ENCODE results near the gene GRM7.

GRM7 gene

DNA sequence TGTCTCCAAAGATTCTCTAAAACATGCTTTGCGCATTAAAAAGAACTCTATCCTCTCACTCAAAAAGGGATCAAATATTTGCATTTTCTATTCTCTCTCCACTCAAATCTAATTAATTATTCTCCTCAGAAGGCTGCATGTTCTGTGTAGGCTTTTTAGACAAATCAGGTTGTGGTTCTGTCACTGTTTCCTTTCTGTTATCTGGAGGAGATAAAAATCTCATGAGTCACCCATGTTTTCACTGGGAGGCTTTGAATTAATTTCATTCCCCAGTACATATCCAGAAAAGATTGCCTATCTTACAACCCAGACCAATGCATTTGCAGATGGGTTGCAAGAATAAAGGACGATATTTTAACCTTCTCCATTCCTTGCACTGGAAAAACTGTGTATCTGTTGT lies 446.5 kb downstream of the GRM7 start:
- DNase-seq (ENCODE audit: low read depth) = no peak

DNA sequence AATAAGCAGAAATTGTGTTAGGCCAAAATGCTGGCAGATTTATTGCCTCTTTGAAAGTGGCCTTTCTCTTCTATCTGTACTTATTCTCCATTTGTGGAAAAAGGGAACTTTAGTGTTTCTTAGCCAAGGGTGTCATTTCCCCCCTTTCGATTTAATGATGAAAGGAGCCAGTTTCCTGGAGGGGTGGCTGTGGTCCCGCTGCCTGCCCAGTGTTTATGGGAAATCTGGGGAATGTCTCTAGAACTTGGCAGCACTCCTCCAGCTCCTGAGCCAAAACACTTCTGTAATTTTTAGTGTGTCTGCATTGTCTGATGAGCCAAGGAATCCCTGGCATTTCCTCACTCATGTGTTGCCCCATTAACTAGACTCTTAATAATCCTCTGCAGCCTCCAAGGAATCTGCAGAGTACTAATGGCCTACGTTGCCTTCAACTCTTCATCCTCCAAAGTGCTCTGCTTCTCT lies 448.8 kb downstream of the GRM7 start:
- DNase-seq (ENCODE audit: low read depth) = no peak

DNA sequence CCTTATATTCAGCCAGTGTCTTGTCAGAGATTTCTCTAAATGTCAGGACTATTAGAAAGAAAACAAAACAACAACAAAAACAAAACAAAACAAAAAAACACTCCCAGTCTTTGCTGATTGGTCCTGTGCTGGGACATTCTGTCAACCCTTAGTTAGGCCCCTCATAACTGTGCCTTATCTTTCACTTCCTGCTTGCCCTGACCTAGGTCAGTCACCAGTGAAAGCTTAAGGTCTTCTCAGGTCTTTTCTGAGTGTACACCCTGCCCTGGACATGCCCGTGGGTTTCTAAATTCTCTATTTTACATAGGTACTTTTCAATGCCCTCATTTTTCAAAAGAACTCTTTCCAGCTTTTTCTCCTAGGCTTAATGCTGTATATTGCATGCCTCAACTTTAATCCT lies 454.1 kb downstream of the GRM7 start:
- no peak for DNase-seq (ENCODE audit: low read depth)

- no peak for DNase-seq (ENCODE audit: low read depth)
Observed at GRCh38 chr3:7322957-7323669, 462.2 kb downstream of the GRM7 start.

GRCh38 chr3:7328339-7328738 lies 467.4 kb downstream of the GRM7 start:
- no peak for DNase-seq (ENCODE audit: low read depth)

- no peak for DNase-seq (ENCODE audit: low read depth)
Observed at GRCh38 chr3:7332696-7333095, 471.8 kb downstream of the GRM7 start.

GRCh38 chr3:7333125-7333524 lies 472.2 kb downstream of the GRM7 start:
- DNase-seq (ENCODE audit: low read depth) = no peak

DNA sequence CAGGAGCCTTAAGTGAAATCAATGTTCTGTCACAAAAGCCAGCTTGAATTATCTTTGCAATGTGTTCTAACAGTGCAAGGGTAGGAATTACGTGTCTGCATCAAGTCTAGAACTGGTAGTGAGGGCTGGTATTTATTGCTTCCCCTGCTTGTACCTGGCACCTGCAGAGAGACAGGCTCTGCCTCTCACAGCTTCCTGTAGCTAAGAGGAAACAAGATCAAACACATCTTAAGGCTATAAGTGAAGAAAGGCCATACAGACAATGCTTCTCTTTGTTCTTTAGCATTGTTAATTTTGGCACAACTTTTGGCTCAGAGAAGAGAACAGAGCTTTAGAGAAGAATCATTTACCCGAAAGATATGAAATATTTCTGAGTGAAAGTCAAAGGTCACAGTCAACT lies 479.9 kb downstream of the GRM7 start:
- no peak for DNase-seq (ENCODE audit: low read depth)

DNA sequence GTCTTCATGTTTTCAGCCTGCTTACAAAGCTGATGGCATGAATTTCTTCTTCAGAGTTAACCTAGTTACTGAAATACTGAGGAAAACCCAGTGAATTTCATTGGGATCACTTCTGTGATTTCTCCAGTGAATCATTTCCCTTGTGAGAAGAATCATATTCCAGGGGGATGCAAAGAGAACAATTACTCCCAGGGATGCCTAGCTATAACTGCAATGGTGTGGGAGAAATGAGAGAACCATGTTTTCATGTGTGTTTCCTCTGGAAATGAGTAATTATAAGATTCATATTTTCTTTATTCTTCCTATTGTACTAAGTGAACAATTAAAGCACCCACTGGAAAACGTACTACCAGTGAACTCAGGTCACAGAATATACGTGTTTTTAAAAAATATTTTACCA lies 485.4 kb downstream of the GRM7 start:
- no peak for DNase-seq (ENCODE audit: low read depth)

DNA sequence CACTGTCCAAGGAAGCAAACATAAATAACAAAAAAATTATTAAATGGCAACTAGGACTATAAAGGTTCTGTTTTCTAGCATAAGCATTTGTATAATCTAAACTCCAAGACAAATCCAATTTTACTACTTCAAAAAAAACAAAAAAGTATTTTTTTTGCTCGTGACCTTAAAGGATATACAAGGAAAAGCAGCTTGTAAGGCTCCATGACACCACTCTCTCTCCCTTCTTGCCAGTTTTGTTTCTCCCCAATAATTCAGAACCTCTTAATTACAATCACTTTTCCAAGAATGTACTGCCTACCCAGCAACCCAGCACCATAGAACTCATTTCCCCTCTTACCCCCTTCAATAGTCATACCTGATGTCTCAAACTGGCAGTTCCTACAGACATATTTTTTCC lies 496.2 kb downstream of the GRM7 start:
- no peak for DNase-seq (ENCODE audit: low read depth)

- no peak for DNase-seq (ENCODE audit: low read depth)
Observed at GRCh38 chr3:7367968-7368367, 507.1 kb downstream of the GRM7 start.

- no peak for DNase-seq (ENCODE audit: low read depth)
Observed at GRCh38 chr3:7368597-7368996, 507.7 kb downstream of the GRM7 start.

DNA sequence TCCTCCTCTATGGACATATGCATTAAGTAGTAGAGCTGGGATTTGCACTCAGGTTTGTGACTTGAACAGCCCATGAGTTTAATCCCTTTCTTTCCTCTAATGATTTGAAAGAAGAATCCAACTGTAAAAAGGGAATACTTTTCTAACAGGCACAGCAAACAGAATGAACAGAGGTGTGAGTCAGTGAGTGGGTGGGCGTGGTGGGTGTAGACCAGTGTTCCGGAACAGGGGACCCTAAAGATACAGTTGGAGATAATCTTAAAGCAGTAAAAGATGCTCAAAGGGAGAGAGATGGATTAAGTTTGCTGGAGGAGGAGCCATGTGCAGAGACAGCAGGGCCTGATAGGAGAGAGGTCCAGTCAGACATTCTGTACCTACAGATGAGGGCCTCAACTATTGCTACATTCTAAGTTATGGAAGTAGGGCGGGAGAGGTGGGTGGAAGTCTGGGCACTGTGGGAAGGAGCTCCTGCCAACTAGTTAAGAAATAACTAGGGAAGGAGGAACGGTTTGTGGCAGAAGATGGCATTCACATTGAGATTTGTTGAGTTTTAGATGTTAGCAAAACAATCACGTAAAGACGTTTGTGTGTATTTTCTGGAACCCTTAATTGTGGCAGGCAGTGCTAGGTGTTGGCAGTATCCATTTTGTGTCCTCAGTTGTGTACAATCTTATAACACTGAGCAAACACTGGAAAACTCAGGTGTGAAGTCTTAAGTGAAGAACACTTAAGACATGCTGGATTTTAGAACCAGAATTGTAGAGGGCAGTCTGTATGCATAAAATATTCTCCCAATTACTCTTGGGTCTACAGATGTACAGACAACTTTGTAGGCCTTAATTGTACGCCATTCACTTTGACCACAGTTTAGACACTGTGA lies 511.0 kb downstream of the GRM7 start:
- no peak for DNase-seq (ENCODE audit: low read depth)

GRCh38 chr3:7377103-7377502 lies 516.2 kb downstream of the GRM7 start:
- no peak for DNase-seq (ENCODE audit: low read depth)

GRCh38 chr3:7381741-7382140 lies 520.8 kb downstream of the GRM7 start:
- no peak for DNase-seq (ENCODE audit: low read depth)

GRCh38 chr3:7382293-7383010 lies 521.5 kb downstream of the GRM7 start:
- no peak for DNase-seq (ENCODE audit: low read depth)

GRCh38 chr3:7385635-7386034 lies 524.7 kb downstream of the GRM7 start:
- DNase-seq (ENCODE audit: low read depth) = no peak

GRCh38 chr3:7388026-7388425 lies 527.1 kb downstream of the GRM7 start:
- DNase-seq (ENCODE audit: low read depth) = no peak

DNA sequence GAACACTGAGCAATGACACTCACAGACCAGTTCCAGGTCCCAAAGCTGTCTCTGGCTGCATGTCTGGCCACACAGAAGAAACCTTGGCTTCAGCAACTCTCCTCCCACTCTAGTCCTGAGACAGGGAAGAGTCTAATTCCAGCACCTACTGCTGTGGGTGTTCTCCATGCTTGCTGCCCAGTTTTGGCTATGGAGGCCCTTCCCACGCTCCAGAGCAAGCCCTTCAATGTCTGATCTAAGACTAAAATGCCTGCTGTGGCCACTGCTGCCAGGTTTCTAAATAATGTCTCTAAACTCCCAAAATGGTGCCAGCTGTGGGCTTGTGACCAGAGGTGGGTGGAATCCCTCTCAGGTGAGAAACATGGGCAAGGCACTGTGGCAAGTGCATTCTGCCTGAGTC lies 531.3 kb downstream of the GRM7 start:
- no peak for DNase-seq (ENCODE audit: low read depth)

GRCh38 chr3:7393944-7394605 lies 533.2 kb downstream of the GRM7 start:
- DNase-seq (ENCODE audit: low read depth) = no peak

DNA sequence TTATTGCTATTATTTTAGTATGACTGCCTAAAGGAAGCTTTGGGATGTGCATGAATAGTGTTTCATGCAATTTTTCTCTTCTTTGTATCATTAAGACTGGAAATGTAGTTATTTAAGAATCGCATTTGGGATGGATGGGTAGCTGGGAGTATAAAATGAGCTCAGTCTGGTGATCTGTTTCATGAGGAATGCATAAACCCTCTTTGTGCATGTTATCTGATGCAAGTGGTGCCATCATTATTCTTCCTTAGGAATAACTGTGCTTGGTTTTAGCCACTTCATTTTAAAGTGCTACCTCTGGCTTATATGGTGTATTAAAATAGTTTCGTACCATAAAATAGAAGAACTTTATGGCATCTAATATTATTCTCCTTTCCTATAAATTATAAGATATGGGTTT lies 535.6 kb downstream of the GRM7 start:
- no peak for DNase-seq (ENCODE audit: low read depth)

- DNase-seq (ENCODE audit: low read depth) = no peak
Observed at GRCh38 chr3:7397097-7397496, 536.2 kb downstream of the GRM7 start.

Measured in stimulated activated CD8-positive, alpha-beta memory T cell treated with anti-CD3 and anti-CD28 coated beads, Interleukin-15, amount 100 ng/mL, for 1 hour (primary cell).